Measurements from ENCODE around the gene CCDC63.

DNA sequence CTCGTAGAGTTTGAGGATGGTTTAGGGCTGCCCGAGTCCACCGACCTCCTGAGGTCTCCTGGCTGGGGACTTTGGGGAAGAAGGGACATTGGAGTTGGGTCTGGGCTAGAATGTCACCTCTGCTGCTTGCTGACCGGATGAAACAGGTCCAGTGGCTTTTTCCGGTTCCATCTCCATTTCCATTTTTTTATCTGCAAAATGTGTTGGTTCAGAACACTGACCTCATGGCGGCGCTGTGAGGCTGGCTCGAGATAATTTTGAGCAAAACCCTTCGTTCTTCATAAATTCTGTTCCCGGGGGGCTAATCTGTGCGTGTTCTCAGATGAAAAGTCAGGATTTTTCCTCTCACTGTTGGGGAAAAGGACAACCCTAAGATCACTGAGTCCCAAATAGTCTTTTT lies 85.3 kb downstream of the CCDC63 start:
- TF ChIP-seq, protein P1, sequence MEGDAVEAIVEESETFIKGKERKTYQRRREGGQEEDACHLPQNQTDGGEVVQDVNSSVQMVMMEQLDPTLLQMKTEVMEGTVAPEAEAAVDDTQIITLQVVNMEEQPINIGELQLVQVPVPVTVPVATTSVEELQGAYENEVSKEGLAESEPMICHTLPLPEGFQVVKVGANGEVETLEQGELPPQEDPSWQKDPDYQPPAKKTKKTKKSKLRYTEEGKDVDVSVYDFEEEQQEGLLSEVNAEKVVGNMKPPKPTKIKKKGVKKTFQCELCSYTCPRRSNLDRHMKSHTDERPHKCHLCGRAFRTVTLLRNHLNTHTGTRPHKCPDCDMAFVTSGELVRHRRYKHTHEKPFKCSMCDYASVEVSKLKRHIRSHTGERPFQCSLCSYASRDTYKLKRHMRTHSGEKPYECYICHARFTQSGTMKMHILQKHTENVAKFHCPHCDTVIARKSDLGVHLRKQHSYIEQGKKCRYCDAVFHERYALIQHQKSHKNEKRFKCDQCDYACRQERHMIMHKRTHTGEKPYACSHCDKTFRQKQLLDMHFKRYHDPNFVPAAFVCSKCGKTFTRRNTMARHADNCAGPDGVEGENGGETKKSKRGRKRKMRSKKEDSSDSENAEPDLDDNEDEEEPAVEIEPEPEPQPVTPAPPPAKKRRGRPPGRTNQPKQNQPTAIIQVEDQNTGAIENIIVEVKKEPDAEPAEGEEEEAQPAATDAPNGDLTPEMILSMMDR (conservative IDR thresholded peaks at IDR 0.05 in 1 of 2, IDR thresholded peaks at IDR 0.05 in 1 of 2; ENCODE audit: low read depth in 1 of 2, low read length in 2 of 2): peak in 1 of 2 donors; percentile 21
- no peak for TF ChIP-seq EZH2 (IDR thresholded peaks at IDR 0.05; ENCODE audit: low read length, missing control alignments)

Measured in fibroblast of lung (primary cell).